OCI-LY7 (cell line): ENCODE measurements around the gene ZC2HC1B.

Experiments used
- EZH2phosphoT487 ChIP-seq: fragments of 200-600 bp; sonication (generic); IDR thresholded peaks from 2 replicates; pipeline ENCODE4 v1.6.1; 2018; ENCODE audit warnings: low read depth, borderline replicate concordance, mild to moderate bottlenecking, mixed run types, antibody characterized with exemption, low read length, moderate library complexity, mixed read lengths
- TF ChIP-seq, protein P1 (sequence below): fragments of 200-600 bp; sonication (generic); conservative IDR thresholded peaks from 2 replicates; pipeline ENCODE4 v1.5.1; 2014; ENCODE audit warnings: mild to moderate bottlenecking, antibody characterized with exemption, low read length, moderate library complexity, mixed read lengths

DNA sequence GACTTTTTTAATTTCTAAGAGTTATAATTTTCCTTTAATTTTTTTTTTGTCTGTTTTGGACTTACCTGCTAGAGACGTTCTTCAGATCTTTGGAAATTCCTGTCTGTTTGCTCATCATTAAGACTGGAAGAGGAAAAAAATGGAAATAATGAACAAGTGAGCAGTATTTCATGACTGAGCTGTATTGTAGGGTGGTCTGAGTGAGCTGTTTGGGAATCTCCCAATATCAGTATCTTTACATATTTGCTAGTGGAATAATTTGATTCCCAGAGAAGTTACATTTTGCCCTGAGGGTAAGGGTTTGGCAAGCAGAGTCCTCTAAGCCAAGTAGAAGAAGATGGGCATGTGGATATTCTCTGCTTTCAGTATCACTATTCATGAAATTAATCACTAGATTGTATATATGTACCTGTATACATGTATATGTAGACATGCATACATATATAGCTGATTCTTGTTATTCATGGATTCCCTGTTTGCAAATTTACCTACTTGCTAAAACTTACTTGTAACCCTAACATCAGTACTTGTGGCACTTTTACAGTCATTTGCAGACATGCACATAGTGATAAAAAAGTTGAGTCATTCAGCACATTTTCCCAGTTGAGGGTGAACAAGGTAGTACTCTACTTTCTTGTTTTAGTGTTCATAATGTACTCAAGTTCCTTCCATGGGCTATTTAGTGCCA, 13.5 kb downstream of the ZC2HC1B start:
- TF ChIP-seq, protein P1, sequence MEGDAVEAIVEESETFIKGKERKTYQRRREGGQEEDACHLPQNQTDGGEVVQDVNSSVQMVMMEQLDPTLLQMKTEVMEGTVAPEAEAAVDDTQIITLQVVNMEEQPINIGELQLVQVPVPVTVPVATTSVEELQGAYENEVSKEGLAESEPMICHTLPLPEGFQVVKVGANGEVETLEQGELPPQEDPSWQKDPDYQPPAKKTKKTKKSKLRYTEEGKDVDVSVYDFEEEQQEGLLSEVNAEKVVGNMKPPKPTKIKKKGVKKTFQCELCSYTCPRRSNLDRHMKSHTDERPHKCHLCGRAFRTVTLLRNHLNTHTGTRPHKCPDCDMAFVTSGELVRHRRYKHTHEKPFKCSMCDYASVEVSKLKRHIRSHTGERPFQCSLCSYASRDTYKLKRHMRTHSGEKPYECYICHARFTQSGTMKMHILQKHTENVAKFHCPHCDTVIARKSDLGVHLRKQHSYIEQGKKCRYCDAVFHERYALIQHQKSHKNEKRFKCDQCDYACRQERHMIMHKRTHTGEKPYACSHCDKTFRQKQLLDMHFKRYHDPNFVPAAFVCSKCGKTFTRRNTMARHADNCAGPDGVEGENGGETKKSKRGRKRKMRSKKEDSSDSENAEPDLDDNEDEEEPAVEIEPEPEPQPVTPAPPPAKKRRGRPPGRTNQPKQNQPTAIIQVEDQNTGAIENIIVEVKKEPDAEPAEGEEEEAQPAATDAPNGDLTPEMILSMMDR, result no peak
- TF ChIP-seq EZH2phosphoT487, result no peak
